Colonic mucosa (tissue), 4 donors: ENCODE results near the gene ZNF845. TPM values are rescaled to one million over a fixed set of nuclear protein-coding genes. Genes with fewer than 3 reads are reported as not detected.

Experiments used
- DNase-seq: peaks from one replicate; pipeline ENCODE4 v3.0.0-alpha.2; 2020
- H3K27ac ChIP-seq: fragments of 200-600 bp; one replicate; pipeline ENCODE4 v1.8.0; 2021
- H3K27me3 ChIP-seq: fragments of 200-600 bp; one replicate; pipeline ENCODE4 v1.8.0; 2021
- H3K36me3 ChIP-seq: fragments of 200-600 bp; one replicate; pipeline ENCODE4 v1.8.0; 2021
- H3K4me1 ChIP-seq: fragments of 200-600 bp; one replicate; pipeline ENCODE4 v1.8.0; 2021; ENCODE audit warnings: mild to moderate bottlenecking
- H3K4me3 ChIP-seq: fragments of 200-600 bp; one replicate; pipeline ENCODE4 v1.8.0; 2021
- H3K9ac ChIP-seq, 2 donors: one replicate each; pipeline ENCODE4 v1.7.0; 2013; ENCODE audit warnings: control low read depth in 2 of 2, low read depth in 2 of 2, low read length in 2 of 2
- H3K9me3 ChIP-seq: fragments of 200-600 bp; one replicate; pipeline ENCODE4 v1.8.0; 2021
- intact Hi-C: fragments of 100-400 bp; cut with DNase I; formaldehyde crosslinking; loops from one replicate; pipeline ENCODE4 v1.14.1; 2022
- total RNA-seq, 2 donors: library from RNA; stranded (reverse); fragmentation: NEBNext Ultra II Directional in 1 of 2; extraction: Animal tissue kit (Norgen Biotek cat#: 25700) in 1 of 2; gene quantifications; one replicate each; pipeline ENCODE4 v1.2.1, GENCODE V29; 2021
- TF ChIP-seq, protein P1 (sequence below): fragments of 200-600 bp; IDR thresholded peaks from one replicate; pipeline ENCODE4 v1.8.0; 2022; ENCODE audit warnings: antibody characterized with exemption, mild to moderate bottlenecking
- donor health status: healthy.
- donor health status: DM: no; HTN: no; CAD: no.
- donor health status: DM: no; HTN: no; CAD: no.

ZNF845 gene
- total RNA-seq, 2 donors from 2014 or later = 7.7 to 7.9 TPM

DNA sequence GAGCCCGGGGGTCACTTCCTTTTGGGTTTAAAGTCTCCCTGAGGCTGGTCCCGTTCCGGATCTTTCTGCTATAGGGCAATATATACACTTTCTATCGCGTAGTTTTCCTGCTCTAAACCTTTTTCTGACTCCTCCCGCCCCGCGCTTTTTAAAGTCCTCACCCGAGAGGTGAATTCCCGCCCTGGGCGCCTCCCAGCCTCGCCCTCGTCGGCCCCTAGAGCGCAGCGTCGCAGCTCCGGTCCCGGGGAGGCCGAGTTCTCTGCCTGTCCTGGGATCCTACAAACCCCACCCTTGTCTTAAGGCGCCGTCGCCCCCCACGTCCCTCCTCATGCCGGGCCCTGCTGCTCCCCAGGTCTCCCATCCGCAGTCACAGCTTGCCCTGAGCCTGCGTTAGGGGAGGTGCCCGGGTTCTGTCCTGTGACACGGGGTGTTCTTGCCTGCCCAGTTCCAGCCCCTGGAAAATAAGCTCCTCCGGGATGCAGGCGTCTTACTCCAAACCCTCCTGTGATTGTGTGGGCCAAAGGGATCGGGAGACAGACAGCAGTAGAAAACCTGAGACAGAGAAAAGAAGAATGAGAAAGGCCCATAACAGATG is 32.4 kb downstream of the ZNF845 start:
- Histone ChIP-seq H3K4me3 (peak overlapping the region; percentile 71), H3K9me3 (no peaks in the 10 kb centered on the region), H3K36me3 (no peaks in the 10 kb centered on the region), H3K27ac (peak overlapping the region; percentile 69), H3K27me3 (no peaks in the 10 kb centered on the region), H3K9ac (peak overlapping the region; percentile 72 to 78), H3K4me1 (no peaks in the 10 kb centered on the region)
- peak; percentile 44 for DNase-seq
- intact Hi-C loops = no loop called here
- TF ChIP-seq, protein P1, sequence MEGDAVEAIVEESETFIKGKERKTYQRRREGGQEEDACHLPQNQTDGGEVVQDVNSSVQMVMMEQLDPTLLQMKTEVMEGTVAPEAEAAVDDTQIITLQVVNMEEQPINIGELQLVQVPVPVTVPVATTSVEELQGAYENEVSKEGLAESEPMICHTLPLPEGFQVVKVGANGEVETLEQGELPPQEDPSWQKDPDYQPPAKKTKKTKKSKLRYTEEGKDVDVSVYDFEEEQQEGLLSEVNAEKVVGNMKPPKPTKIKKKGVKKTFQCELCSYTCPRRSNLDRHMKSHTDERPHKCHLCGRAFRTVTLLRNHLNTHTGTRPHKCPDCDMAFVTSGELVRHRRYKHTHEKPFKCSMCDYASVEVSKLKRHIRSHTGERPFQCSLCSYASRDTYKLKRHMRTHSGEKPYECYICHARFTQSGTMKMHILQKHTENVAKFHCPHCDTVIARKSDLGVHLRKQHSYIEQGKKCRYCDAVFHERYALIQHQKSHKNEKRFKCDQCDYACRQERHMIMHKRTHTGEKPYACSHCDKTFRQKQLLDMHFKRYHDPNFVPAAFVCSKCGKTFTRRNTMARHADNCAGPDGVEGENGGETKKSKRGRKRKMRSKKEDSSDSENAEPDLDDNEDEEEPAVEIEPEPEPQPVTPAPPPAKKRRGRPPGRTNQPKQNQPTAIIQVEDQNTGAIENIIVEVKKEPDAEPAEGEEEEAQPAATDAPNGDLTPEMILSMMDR = no peak

- intact Hi-C loops = no loop called here
- Histone ChIP-seq H3K9me3 (no peaks in the 10 kb centered on the region), H3K27me3 (no peaks in the 10 kb centered on the region), H3K27ac (no peak overlapping the region), H3K4me3 (no peak overlapping the region), H3K9ac (no peak overlapping the region), H3K36me3 (no peaks in the 10 kb centered on the region), H3K4me1 (no peaks in the 10 kb centered on the region)
- no peak for DNase-seq
- TF ChIP-seq, protein P1 = no peak
Observed at GRCh38 chr19:53372196-53372595, 38.6 kb downstream of the ZNF845 start.

DNA sequence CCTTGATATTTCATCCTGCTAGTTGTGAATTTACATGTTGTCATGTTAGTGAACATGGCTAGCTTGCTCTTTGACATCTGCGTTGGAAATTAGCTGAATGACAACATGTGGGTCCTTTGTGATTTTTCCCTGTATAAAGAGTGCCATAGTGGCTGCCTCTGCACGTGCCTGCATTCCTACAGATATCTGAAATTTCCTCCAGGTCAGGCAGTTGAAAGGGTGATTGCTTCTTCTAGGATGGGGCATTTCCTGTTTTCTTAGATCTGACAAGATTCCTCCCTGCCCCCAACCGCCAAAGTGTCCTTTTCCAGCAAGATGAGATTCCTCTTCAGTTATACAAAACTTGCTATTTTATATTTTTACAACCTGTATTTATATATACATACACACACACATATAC is 40.7 kb downstream of the ZNF845 start:
- intact Hi-C loops = no loop called here
- Histone ChIP-seq H3K36me3 (peaks cover 7% of the 10 kb centered on the region), H3K4me1 (no peaks in the 10 kb centered on the region), H3K27ac (no peak overlapping the region), H3K4me3 (no peak overlapping the region), H3K9ac (no peak overlapping the region), H3K9me3 (no peaks in the 10 kb centered on the region), H3K27me3 (no peaks in the 10 kb centered on the region)
- TF ChIP-seq, protein P1 = no peak
- DNase-seq = no peak

DNA sequence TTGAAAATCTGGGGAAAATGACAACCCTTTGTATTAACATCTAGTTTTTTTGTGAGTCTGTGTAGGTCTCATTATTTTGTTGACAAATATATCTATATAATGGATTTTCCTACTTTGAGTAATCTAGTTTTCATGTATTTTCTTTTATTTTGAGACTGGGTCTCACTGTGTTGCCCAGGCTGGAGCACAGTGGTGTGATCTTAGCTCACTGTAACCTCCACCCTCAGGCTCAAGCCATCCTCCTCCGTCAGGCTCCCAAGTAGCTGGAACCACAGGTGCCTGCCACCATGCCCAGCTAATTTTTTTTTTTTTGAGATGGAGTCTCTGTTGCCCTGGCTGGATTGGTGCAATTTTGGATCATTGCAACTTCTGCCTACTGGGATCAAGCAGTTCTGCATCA is 41.2 kb downstream of the ZNF845 start:
- H3K9ac ChIP-seq = no peak overlapping the region
- TF ChIP-seq, protein P1 = no peak

DNA sequence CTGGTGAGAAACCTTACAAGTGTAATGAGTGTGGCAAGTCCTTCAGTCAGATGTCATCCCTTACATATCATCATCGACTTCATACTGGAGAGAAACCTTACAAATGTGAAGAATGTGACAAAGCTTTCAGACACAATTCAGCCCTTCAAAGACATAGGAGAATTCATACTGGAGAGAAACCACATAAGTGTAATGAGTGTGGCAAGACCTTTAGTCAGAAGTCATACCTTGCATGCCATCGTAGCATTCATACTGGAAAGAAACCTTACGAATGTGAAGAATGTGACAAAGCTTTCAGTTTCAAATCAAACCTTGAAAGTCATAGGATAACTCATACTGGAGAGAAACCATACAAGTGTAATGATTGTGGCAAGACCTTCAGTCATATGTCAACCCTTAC is 47.8 kb downstream of the ZNF845 start:
- no peak for DNase-seq
- Histone ChIP-seq H3K36me3 (peaks cover 7% of the 10 kb centered on the region), H3K27ac (no peak overlapping the region), H3K4me1 (no peaks in the 10 kb centered on the region), H3K9ac (no peak overlapping the region), H3K27me3 (no peaks in the 10 kb centered on the region), H3K4me3 (no peak overlapping the region), H3K9me3 (peaks cover 4% of the 10 kb centered on the region)
- TF ChIP-seq, protein P1 = no peak
- intact Hi-C loops = no loop called here

More for the DNA sequence above, 41.2 kb downstream of the ZNF845 start:
- Histone ChIP-seq H3K9me3 (no peaks in the 10 kb centered on the region), H3K27me3 (no peaks in the 10 kb centered on the region), H3K36me3 (peaks cover 7% of the 10 kb centered on the region), H3K4me3 (no peak overlapping the region), H3K27ac (no peak overlapping the region), H3K4me1 (no peaks in the 10 kb centered on the region)
- no peak for DNase-seq
- intact Hi-C loops = no loop called here
